Suppressor macrophage treated with lipopolysaccharide for 4 hours (primary cell): ENCODE measurements around the gene APOB.
A peak's percentile ranks its signal among the peaks of the same experiment; 100 is the strongest.

ENCODE experiments used
- DNase-seq: peaks from one replicate; pipeline ENCODE4 v3.0.0-alpha.2; 2020

The APOB gene

GRCh38 chr2:21043744-21044532 lies at the start of gene APOB:
TSS of gene APOB (minus strand) at chr2:21044073. CDS start at chr2:21043945, 128 bp downstream.
- no peak for DNase-seq

- DNase-seq, result no peak
These were observed 48.5 kb upstream of the APOB start for GRCh38 chr2:21092308-21092869.

GRCh38 chr2:21084401-21084800 lies 40.5 kb upstream of the APOB start:
- DNase-seq, result no peak

- no peak for DNase-seq
These were observed 39.6 kb upstream of the APOB start for GRCh38 chr2:21083482-21083881.

- DNase-seq, result no peak
These were observed 34.4 kb upstream of the APOB start for GRCh38 chr2:21078296-21078695.

- no peak for DNase-seq
These were observed 28.8 kb upstream of the APOB start for GRCh38 chr2:21072477-21073242.

GRCh38 chr2:21070341-21071257 lies 26.7 kb upstream of the APOB start:
- no peak for DNase-seq

- no peak for DNase-seq
These were observed 26.0 kb upstream of the APOB start for GRCh38 chr2:21069746-21070340.

GRCh38 chr2:21067859-21068537 lies 24.1 kb upstream of the APOB start:
- no peak for DNase-seq

- DNase-seq, result no peak
These were observed 23.3 kb upstream of the APOB start for GRCh38 chr2:21067125-21067524.

GRCh38 chr2:21059885-21060610 lies 16.2 kb upstream of the APOB start:
- DNase-seq, result no peak

GRCh38 chr2:21057097-21057496 lies 13.2 kb upstream of the APOB start:
- no peak for DNase-seq

GRCh38 chr2:21055879-21056790 lies 12.3 kb upstream of the APOB start:
- DNase-seq, result no peak

- no peak for DNase-seq
These were observed 11.6 kb upstream of the APOB start for GRCh38 chr2:21055451-21055850.

GRCh38 chr2:21054011-21054410 lies 10.1 kb upstream of the APOB start:
- DNase-seq, result no peak

- DNase-seq, result peak; percentile 26
These were observed 8.2 kb upstream of the APOB start for GRCh38 chr2:21052044-21052443.

- no peak for DNase-seq
These were observed 6.3 kb upstream of the APOB start for GRCh38 chr2:21050164-21050563.

- DNase-seq, result no peak
These were observed 3.5 kb upstream of the APOB start for GRCh38 chr2:21047141-21048009.

GRCh38 chr2:21046506-21046905 lies 2.6 kb upstream of the APOB start:
- DNase-seq, result no peak
